H9 (cell line): ENCODE results near the gene BCL2L1. TPM values are rescaled to one million over a fixed set of nuclear protein-coding genes. Genes with fewer than 3 reads are reported as not detected.

Experiments
- DNase-seq: peaks from one replicate; pipeline ENCODE4 v3.0.0-alpha.2; 2017
- H2AFZ ChIP-seq: one replicate; pipeline ENCODE4 v1.6.1; 2013; ENCODE audit warnings: mild to moderate bottlenecking, low read length, control low read depth, moderate library complexity
- H2AK5ac ChIP-seq: 2 replicates; pipeline ENCODE4 v1.6.1; 2013; ENCODE audit warnings: low read length, control low read depth, mixed read lengths; ENCODE audit not compliant: insufficient read length
- H2BK120ac ChIP-seq: one replicate; pipeline ENCODE4 v1.6.1; 2013; ENCODE audit warnings: low read depth, mild to moderate bottlenecking, low read length, control low read depth, inconsistent platforms; ENCODE audit not compliant: poor library complexity, severe bottlenecking
- H2BK12ac ChIP-seq: 2 replicates; pipeline ENCODE4 v1.6.1; 2013; ENCODE audit warnings: low read length, control low read depth, mixed read lengths, low read depth; ENCODE audit not compliant: insufficient read length
- H2BK15ac ChIP-seq: 2 replicates; pipeline ENCODE4 v1.6.1; 2013; ENCODE audit warnings: low read depth, low read length, control low read depth
- H2BK20ac ChIP-seq: one replicate; pipeline ENCODE4 v1.6.1; 2013; ENCODE audit warnings: low read depth, mild to moderate bottlenecking, low read length, control low read depth, inconsistent platforms; ENCODE audit not compliant: poor library complexity, severe bottlenecking
- H2BK5ac ChIP-seq: 2 replicates; pipeline ENCODE4 v1.6.1; 2013; ENCODE audit warnings: low read length, control low read depth, mixed read lengths; ENCODE audit not compliant: insufficient read length
- H3K14ac ChIP-seq: 2 replicates; pipeline ENCODE4 v1.6.1; 2013; ENCODE audit warnings: low read length, control low read depth; ENCODE audit not compliant: insufficient read depth
- H3K18ac ChIP-seq: 2 replicates; pipeline ENCODE4 v1.6.1; 2013; ENCODE audit warnings: low read depth, mild to moderate bottlenecking, mixed read lengths, low read length, control low read depth; ENCODE audit not compliant: insufficient read length
- H3K23ac ChIP-seq: 2 replicates; pipeline ENCODE4 v1.6.1; 2013; ENCODE audit warnings: low read length, control low read depth, mixed read lengths, low read depth; ENCODE audit not compliant: insufficient read length
- H3K23me2 ChIP-seq: 2 replicates; pipeline ENCODE4 v1.6.1; 2013; ENCODE audit warnings: low read depth, mild to moderate bottlenecking, mixed read lengths, low read length, control low read depth; ENCODE audit not compliant: insufficient read length, poor library complexity, severe bottlenecking
- H3K27ac ChIP-seq: 2 replicates; pipeline ENCODE4 v1.5.1; 2013; ENCODE audit warnings: low read length, control low read depth, mixed read lengths, low read depth; ENCODE audit not compliant: insufficient read length
- H3K27me3 ChIP-seq: 2 replicates; pipeline ENCODE4 v1.6.1; 2013; ENCODE audit warnings: low read length, control low read depth, inconsistent platforms; ENCODE audit not compliant: insufficient read depth
- H3K4ac ChIP-seq: 2 replicates; pipeline ENCODE4 v1.6.1; 2013; ENCODE audit warnings: low read depth, mild to moderate bottlenecking, control low read depth, inconsistent platforms, low read length, moderate library complexity
- H3K4me1 ChIP-seq: 2 replicates; pipeline ENCODE4 v1.6.1; 2013; ENCODE audit warnings: low read length, control low read depth, inconsistent platforms; ENCODE audit not compliant: insufficient read depth
- H3K4me2 ChIP-seq: 2 replicates; pipeline ENCODE4 v1.6.1; 2013; ENCODE audit warnings: low read length, control low read depth, mixed read lengths; ENCODE audit not compliant: insufficient read length, insufficient read depth
- H3K56ac ChIP-seq: 2 replicates; pipeline ENCODE4 v1.6.1; 2013; ENCODE audit warnings: low read depth, mild to moderate bottlenecking, mixed read lengths, low read length, control low read depth; ENCODE audit not compliant: insufficient read length
- H3K79me1 ChIP-seq: 2 replicates; pipeline ENCODE4 v1.6.1; 2013; ENCODE audit warnings: low read depth, mild to moderate bottlenecking, moderate library complexity, low read length, control low read depth, inconsistent platforms; ENCODE audit not compliant: insufficient read depth, poor library complexity, severe bottlenecking
- H3K79me2 ChIP-seq: 2 replicates; pipeline ENCODE4 v1.6.1; 2013; ENCODE audit warnings: low read length, control low read depth, inconsistent platforms; ENCODE audit not compliant: insufficient read depth
- H3K9ac ChIP-seq: 2 replicates; pipeline ENCODE4 v1.6.1; 2013; ENCODE audit warnings: low read length, control low read depth, mixed read lengths; ENCODE audit not compliant: insufficient read length; ENCODE audit errors: extremely low read depth
- H3K9me3 ChIP-seq: one replicate; pipeline ENCODE4 v1.6.1; 2013; ENCODE audit warnings: low read depth, low read length, inconsistent platforms; ENCODE audit not compliant: control insufficient read depth
- H3T11ph ChIP-seq: one replicate; pipeline ENCODE4 v1.6.1; 2013; ENCODE audit warnings: mild to moderate bottlenecking, low read length, control low read depth, inconsistent platforms
- H4K20me1 ChIP-seq: one replicate; pipeline ENCODE4 v1.6.1; 2013; ENCODE audit not compliant: control insufficient read depth, insufficient read length, insufficient read depth
- H4K5ac ChIP-seq: 2 replicates; pipeline ENCODE4 v1.6.1; 2013; ENCODE audit warnings: low read depth, mild to moderate bottlenecking, mixed read lengths, low read length, control low read depth; ENCODE audit not compliant: insufficient read length
- H4K8ac ChIP-seq: replicated peaks from 2 replicates; pipeline ENCODE4 v1.6.1; 2013; ENCODE audit warnings: low read length, control low read depth, mixed read lengths, low read depth; ENCODE audit not compliant: insufficient read length
- H4K91ac ChIP-seq: 2 replicates; pipeline ENCODE4 v1.6.1; 2013; ENCODE audit warnings: low read depth, mild to moderate bottlenecking, moderate library complexity, mixed read lengths, low read length, control low read depth; ENCODE audit not compliant: insufficient read length
- H3K27ac Mint-ChIP-seq, 3 experiments: 2 replicates in 2 of 3; 3 replicates in 1 of 3; pipeline ENCODE4 v1.8.0; 2020 to 2021; ENCODE audit warnings: mixed read lengths in 3 of 3, mild to moderate bottlenecking in 1 of 3, moderate library complexity in 1 of 3
- H3K27me3 Mint-ChIP-seq: 2 replicates; pipeline ENCODE4 v1.8.0; 2021; ENCODE audit warnings: low read depth, mild to moderate bottlenecking, moderate library complexity, mixed read lengths
- H3K36me3 Mint-ChIP-seq, 3 experiments: 2 replicates in 2 of 3; 3 replicates in 1 of 3; pipeline ENCODE4 v1.8.0; 2020 to 2021; ENCODE audit warnings: low read depth in 3 of 3, mixed read lengths in 3 of 3; ENCODE audit not compliant: insufficient read depth in 1 of 3
- H3K4me1 Mint-ChIP-seq, 2 experiments: 2 replicates each; pipeline ENCODE4 v1.8.0; 2020; ENCODE audit warnings: mixed read lengths in 2 of 2
- H3K4me3 Mint-ChIP-seq, 2 experiments: 2 replicates in 1 of 2; 3 replicates in 1 of 2; pipeline ENCODE4 v1.8.0; 2020 to 2021; ENCODE audit warnings: mild to moderate bottlenecking in 2 of 2, mixed read lengths in 2 of 2, moderate library complexity in 1 of 2
- H3K9me3 Mint-ChIP-seq, 2 experiments: 2 replicates in 1 of 2; 3 replicates in 1 of 2; pipeline ENCODE4 v1.8.0; 2020; ENCODE audit warnings: mild to moderate bottlenecking in 2 of 2, mixed read lengths in 2 of 2, moderate library complexity in 1 of 2
- WGBS: extraction: QIAGEN DNeasy Blood & Tissue Kit; methylation state at CpG from one replicate; pipeline ENCODE4 v1.1.7; 2013; ENCODE audit warnings: missing lambda C conversion rate, low lambda C conversion rate, mixed read lengths; ENCODE audit not compliant: insufficient read length; ENCODE audit errors: extremely low coverage; 5-methylcytosine and 5-hydroxymethylcytosine counted together
- total RNA-seq: library from RNA; stranded (reverse); gene quantifications from 2 replicates; pipeline ENCODE4 v1.2.1, GENCODE V29; 2021
- TF ChIP-seq, protein P1 (sequence below): fragments of 200-600 bp; sonication (generic); conservative IDR thresholded peaks from 3 replicates; pipeline ENCODE4 v1.8.0; 2021; ENCODE audit warnings: antibody characterized with exemption, mild to moderate bottlenecking

BCL2L1 gene
- total RNA-seq, 1 experiment from 2014 or later = 105 TPM

DNA sequence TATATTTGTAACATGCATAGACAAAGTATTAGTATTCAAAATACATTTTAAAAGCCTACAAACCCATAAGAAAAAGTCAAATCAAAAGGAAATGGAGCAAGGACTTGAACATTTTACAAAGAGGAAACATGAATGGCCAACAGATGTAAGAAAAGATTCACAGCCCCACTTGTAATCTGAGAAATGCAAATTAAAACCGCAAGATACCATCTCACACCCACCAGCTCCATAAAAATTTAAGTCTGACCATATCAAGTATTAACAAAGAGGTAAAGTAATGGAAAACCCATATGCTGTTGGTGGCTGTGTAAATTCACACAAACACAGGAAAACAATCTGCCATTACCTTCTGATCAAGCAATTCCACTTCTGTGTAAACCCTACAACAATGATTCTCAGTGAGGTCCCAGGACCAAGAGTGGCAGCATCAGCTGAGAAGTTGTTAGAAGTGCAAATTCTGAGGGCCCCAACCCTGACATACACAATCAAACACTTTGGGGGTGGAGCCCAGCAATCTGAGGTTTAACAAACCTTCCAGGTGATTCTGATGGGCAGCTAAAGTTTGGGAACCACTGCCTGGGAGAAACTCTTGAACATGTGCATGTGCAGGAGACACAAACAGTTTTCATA, 30.9 kb downstream of the BCL2L1 start:
- WGBS = no CpG with 5 or more reads among the region's 1 CpG
- H2BK120ac ChIP-seq = no peak overlapping the region
- no peaks in the 10 kb centered on the region for H3K79me2 ChIP-seq
- no peak overlapping the region; a peak in 1 of 5 replicates for H3K4me3 Mint-ChIP-seq
- H4K20me1 ChIP-seq = no peaks in the 10 kb centered on the region
- no peak overlapping the region for H2BK5ac ChIP-seq
- H3K23ac ChIP-seq = no peak overlapping the region
- peak overlapping the region in 1 of 3 experiments; percentile 79; a peak in 3 of 7 replicates for H3K27ac Mint-ChIP-seq
- H3K9me3 ChIP-seq = no peaks in the 10 kb centered on the region
- H3K4me1 ChIP-seq = 0 out of 2 replicates have a peak, but pooled peaks cover 9% of the 10 kb centered on the region
- no peak overlapping the region for H2BK20ac ChIP-seq
- H3K27me3 Mint-ChIP-seq = no peaks in the 10 kb centered on the region
- H3K9me3 Mint-ChIP-seq = no peaks in the 10 kb centered on the region
- no peak overlapping the region for H3K27ac ChIP-seq
- no peak for DNase-seq
- TF ChIP-seq, protein P1, sequence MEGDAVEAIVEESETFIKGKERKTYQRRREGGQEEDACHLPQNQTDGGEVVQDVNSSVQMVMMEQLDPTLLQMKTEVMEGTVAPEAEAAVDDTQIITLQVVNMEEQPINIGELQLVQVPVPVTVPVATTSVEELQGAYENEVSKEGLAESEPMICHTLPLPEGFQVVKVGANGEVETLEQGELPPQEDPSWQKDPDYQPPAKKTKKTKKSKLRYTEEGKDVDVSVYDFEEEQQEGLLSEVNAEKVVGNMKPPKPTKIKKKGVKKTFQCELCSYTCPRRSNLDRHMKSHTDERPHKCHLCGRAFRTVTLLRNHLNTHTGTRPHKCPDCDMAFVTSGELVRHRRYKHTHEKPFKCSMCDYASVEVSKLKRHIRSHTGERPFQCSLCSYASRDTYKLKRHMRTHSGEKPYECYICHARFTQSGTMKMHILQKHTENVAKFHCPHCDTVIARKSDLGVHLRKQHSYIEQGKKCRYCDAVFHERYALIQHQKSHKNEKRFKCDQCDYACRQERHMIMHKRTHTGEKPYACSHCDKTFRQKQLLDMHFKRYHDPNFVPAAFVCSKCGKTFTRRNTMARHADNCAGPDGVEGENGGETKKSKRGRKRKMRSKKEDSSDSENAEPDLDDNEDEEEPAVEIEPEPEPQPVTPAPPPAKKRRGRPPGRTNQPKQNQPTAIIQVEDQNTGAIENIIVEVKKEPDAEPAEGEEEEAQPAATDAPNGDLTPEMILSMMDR = no peak
- no peaks in the 10 kb centered on the region for H3K27me3 ChIP-seq
- no peak overlapping the region for H4K91ac ChIP-seq
- no peak overlapping the region for H3K14ac ChIP-seq
- H3K79me1 ChIP-seq = peaks cover 6% of the 10 kb centered on the region
- H3K23me2 ChIP-seq = peaks cover 3% of the 10 kb centered on the region
- no peak overlapping the region for H3K56ac ChIP-seq
- H2BK15ac ChIP-seq = no peak overlapping the region
- H2BK12ac ChIP-seq = no peak overlapping the region
- H3K4me2 ChIP-seq = no peak overlapping the region
- H3T11ph ChIP-seq = no peak overlapping the region
- H2AFZ ChIP-seq = no peak overlapping the region
- no peak overlapping the region for H3K4ac ChIP-seq
- peaks cover 42 to 48% of the 10 kb centered on the region in 2 experiments for H3K4me1 Mint-ChIP-seq
- no peak overlapping the region for H4K5ac ChIP-seq
- no peak overlapping the region for H3K9ac ChIP-seq
- H3K36me3 Mint-ChIP-seq = peaks cover 2 to 43% (median 16%) of the 10 kb centered on the region in 3 experiments; a peak in 5 of 7 replicates
- no peak overlapping the region for H2AK5ac ChIP-seq
- no peak overlapping the region for H3K18ac ChIP-seq
- H4K8ac ChIP-seq = no peak overlapping the region
